ENCODE measurements around the gene MYL7. TPM values are rescaled to one million over a fixed set of nuclear protein-coding genes. Genes with fewer than 3 reads are reported as not detected.

Gene MYL7
- total and polyA plus RNA-seq, 2 experiments from 2014 or later = 4.8 TPM; not detected in 1

DNA sequence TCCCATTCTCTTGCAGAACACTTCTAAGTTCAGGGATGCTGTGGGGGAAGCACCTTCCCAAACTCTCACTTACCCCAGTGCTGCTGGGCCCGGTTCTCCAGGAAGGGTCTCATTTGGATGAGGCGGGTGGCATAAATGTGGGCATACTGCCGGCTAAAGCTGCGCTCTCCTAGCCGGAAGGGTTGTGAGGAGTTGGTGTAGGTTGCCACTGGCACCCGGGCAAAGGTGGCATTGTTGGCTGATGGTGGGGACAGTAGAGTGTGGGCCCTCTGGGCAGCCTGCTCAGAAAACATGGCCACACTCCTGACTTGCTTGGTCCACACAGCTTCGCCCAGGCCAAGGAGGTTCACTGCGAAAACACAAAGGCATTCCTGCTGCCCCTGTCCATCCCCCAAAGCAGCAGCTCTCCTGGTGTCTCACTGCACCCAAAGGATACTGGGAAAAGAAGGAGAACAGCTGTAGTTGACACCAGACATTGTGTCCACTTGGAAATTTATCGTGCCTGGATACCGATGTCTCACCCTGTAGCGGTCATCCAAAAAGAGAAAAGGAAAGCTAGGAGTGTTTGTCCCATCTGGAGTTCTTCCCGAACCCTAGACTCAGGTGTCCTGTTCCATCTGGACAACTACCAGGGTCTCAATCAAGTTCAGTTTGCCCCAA lies 19.2 kb downstream of the MYL7 start:
- ATAC-seq = no peak
- H2AFZ ChIP-seq = no peak overlapping the region

More for the DNA sequence above, 19.2 kb downstream of the MYL7 start:
- no peak for DNase-seq (ENCODE audit: low spot score)
- Histone ChIP-seq H3F3A (replicated peaks; ENCODE audit: low read depth) (no peaks in the 10 kb centered on the region), H3K9me2 (ENCODE audit: insufficient read depth) (no peaks in the 10 kb centered on the region), H3K27me3 (ENCODE audit: insufficient read depth) (peaks cover 12% of the 10 kb centered on the region), H4K20me1 (replicated peaks; ENCODE audit: insufficient read depth) (peaks cover 3% of the 10 kb centered on the region), H3K4me2 (peak overlapping the region; percentile 88), H3K36me3 (ENCODE audit: insufficient read depth) (peaks cover 12% of the 10 kb centered on the region; the same call in 1 of the 2 replicates), H3K27ac (ENCODE audit: low read depth) (no peak overlapping the region), H3K4me3 (peak overlapping the region; percentile 75), H3K4me1 (ENCODE audit: insufficient read depth) (peaks cover 15% of the 10 kb centered on the region; the same call in 1 of the 2 replicates), H3K79me2 (replicated peaks; ENCODE audit: insufficient read depth) (peaks cover 24% of the 10 kb centered on the region)
- TF ChIP-seq, protein P1, sequence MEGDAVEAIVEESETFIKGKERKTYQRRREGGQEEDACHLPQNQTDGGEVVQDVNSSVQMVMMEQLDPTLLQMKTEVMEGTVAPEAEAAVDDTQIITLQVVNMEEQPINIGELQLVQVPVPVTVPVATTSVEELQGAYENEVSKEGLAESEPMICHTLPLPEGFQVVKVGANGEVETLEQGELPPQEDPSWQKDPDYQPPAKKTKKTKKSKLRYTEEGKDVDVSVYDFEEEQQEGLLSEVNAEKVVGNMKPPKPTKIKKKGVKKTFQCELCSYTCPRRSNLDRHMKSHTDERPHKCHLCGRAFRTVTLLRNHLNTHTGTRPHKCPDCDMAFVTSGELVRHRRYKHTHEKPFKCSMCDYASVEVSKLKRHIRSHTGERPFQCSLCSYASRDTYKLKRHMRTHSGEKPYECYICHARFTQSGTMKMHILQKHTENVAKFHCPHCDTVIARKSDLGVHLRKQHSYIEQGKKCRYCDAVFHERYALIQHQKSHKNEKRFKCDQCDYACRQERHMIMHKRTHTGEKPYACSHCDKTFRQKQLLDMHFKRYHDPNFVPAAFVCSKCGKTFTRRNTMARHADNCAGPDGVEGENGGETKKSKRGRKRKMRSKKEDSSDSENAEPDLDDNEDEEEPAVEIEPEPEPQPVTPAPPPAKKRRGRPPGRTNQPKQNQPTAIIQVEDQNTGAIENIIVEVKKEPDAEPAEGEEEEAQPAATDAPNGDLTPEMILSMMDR (conservative IDR thresholded peaks at IDR 0.05; ENCODE audit: low read depth in 2 of 2) = no peak
- no peak for TF ChIP-seq NANOG (IDR thresholded peaks at IDR 0.05; ENCODE audit: borderline replicate concordance)
- TF ChIP-seq, protein P2, sequence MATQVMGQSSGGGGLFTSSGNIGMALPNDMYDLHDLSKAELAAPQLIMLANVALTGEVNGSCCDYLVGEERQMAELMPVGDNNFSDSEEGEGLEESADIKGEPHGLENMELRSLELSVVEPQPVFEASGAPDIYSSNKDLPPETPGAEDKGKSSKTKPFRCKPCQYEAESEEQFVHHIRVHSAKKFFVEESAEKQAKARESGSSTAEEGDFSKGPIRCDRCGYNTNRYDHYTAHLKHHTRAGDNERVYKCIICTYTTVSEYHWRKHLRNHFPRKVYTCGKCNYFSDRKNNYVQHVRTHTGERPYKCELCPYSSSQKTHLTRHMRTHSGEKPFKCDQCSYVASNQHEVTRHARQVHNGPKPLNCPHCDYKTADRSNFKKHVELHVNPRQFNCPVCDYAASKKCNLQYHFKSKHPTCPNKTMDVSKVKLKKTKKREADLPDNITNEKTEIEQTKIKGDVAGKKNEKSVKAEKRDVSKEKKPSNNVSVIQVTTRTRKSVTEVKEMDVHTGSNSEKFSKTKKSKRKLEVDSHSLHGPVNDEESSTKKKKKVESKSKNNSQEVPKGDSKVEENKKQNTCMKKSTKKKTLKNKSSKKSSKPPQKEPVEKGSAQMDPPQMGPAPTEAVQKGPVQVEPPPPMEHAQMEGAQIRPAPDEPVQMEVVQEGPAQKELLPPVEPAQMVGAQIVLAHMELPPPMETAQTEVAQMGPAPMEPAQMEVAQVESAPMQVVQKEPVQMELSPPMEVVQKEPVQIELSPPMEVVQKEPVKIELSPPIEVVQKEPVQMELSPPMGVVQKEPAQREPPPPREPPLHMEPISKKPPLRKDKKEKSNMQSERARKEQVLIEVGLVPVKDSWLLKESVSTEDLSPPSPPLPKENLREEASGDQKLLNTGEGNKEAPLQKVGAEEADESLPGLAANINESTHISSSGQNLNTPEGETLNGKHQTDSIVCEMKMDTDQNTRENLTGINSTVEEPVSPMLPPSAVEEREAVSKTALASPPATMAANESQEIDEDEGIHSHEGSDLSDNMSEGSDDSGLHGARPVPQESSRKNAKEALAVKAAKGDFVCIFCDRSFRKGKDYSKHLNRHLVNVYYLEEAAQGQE (IDR thresholded peaks at IDR 0.05; ENCODE audit: unreplicated experiment) = no peak
- no peak for TF ChIP-seq CREB1 (CRISPR knock-in tag; IDR thresholded peaks at IDR 0.05; ENCODE audit: low read depth)
- TF ChIP-seq STAT1 (IDR thresholded peaks at IDR 0.05; ENCODE audit: unreplicated experiment) = no peak
- TF ChIP-seq, protein P3, sequence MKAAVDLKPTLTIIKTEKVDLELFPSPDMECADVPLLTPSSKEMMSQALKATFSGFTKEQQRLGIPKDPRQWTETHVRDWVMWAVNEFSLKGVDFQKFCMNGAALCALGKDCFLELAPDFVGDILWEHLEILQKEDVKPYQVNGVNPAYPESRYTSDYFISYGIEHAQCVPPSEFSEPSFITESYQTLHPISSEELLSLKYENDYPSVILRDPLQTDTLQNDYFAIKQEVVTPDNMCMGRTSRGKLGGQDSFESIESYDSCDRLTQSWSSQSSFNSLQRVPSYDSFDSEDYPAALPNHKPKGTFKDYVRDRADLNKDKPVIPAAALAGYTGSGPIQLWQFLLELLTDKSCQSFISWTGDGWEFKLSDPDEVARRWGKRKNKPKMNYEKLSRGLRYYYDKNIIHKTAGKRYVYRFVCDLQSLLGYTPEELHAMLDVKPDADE (IDR thresholded peaks at IDR 0.05) = no peak
- no peak for TF ChIP-seq ZNF114 (CRISPR knock-in tag; IDR thresholded peaks at IDR 0.05)
- no peak for TF ChIP-seq ZNF331 (CRISPR knock-in tag; IDR thresholded peaks at IDR 0.05; ENCODE audit: low read depth)
- TF ChIP-seq, protein P4, sequence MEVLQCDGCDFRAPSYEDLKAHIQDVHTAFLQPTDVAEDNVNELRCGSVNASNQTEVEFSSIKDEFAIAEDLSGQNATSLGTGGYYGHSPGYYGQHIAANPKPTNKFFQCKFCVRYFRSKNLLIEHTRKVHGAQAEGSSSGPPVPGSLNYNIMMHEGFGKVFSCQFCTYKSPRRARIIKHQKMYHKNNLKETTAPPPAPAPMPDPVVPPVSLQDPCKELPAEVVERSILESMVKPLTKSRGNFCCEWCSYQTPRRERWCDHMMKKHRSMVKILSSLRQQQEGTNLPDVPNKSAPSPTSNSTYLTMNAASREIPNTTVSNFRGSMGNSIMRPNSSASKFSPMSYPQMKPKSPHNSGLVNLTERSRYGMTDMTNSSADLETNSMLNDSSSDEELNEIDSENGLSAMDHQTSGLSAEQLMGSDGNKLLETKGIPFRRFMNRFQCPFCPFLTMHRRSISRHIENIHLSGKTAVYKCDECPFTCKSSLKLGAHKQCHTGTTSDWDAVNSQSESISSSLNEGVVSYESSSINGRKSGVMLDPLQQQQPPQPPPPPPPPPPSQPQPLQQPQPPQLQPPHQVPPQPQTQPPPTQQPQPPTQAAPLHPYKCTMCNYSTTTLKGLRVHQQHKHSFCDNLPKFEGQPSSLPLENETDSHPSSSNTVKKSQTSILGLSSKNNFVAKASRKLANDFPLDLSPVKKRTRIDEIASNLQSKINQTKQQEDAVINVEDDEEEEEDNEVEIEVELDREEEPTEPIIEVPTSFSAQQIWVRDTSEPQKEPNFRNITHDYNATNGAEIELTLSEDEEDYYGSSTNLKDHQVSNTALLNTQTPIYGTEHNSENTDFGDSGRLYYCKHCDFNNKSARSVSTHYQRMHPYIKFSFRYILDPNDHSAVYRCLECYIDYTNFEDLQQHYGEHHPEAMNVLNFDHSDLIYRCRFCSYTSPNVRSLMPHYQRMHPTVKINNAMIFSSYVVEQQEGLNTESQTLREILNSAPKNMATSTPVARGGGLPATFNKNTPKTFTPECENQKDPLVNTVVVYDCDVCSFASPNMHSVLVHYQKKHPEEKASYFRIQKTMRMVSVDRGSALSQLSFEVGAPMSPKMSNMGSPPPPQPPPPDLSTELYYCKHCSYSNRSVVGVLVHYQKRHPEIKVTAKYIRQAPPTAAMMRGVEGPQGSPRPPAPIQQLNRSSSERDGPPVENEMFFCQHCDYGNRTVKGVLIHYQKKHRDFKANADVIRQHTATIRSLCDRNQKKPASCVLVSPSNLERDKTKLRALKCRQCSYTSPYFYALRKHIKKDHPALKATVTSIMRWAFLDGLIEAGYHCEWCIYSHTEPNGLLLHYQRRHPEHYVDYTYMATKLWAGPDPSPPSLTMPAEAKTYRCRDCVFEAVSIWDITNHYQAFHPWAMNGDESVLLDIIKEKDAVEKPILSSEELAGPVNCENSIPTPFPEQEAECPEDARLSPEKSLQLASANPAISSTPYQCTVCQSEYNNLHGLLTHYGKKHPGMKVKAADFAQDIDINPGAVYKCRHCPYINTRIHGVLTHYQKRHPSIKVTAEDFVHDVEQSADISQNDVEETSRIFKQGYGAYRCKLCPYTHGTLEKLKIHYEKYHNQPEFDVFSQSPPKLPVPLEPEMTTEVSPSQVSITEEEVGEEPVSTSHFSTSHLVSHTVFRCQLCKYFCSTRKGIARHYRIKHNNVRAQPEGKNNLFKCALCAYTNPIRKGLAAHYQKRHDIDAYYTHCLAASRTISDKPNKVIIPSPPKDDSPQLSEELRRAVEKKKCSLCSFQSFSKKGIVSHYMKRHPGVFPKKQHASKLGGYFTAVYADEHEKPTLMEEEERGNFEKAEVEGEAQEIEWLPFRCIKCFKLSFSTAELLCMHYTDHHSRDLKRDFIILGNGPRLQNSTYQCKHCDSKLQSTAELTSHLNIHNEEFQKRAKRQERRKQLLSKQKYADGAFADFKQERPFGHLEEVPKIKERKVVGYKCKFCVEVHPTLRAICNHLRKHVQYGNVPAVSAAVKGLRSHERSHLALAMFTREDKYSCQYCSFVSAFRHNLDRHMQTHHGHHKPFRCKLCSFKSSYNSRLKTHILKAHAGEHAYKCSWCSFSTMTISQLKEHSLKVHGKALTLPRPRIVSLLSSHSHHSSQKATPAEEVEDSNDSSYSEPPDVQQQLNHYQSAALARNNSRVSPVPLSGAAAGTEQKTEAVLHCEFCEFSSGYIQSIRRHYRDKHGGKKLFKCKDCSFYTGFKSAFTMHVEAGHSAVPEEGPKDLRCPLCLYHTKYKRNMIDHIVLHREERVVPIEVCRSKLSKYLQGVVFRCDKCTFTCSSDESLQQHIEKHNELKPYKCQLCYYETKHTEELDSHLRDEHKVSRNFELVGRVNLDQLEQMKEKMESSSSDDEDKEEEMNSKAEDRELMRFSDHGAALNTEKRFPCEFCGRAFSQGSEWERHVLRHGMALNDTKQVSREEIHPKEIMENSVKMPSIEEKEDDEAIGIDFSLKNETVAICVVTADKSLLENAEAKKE (CRISPR knock-in tag; IDR thresholded peaks at IDR 0.05) = no peak
- TF ChIP-seq EZH2 (IDR thresholded peaks at IDR 0.05; ENCODE audit: low read depth, unreplicated experiment) = no peak
- TF ChIP-seq JUNB (IDR thresholded peaks at IDR 0.05; ENCODE audit: unreplicated experiment) = no peak
- TF ChIP-seq POLR2AphosphoS5 (IDR thresholded peaks at IDR 0.05; ENCODE audit: low read depth) = no peak
- Mint-ChIP-seq H3K27ac (no peak overlapping the region), H3K27me3 (ENCODE audit: insufficient read depth, low read depth, poor library complexity) (peaks cover 9% of the 10 kb centered on the region), H3K4me1 (peaks cover 11% of the 10 kb centered on the region), H3K9me3 (peaks cover 3% of the 10 kb centered on the region), H3K36me3 (ENCODE audit: low read depth) (peaks cover 49% of the 10 kb centered on the region), H3K4me3 (peak overlapping the region; percentile 77)
